Endothelial cell of umbilical vein (primary cell): Measurements from ENCODE around the gene CTSV. TPM values are rescaled to one million over a fixed set of nuclear protein-coding genes. Genes with fewer than 3 reads are reported as not detected.

Experiments used
- BruUV-seq: library from RNA; stranded (reverse); fragments of 400-500 nt; replicated peaks from 2 replicates; lab custom pipeline; 2021; lab: Mats Ljungman, UMichigan
- CTCF ChIA-PET: fragments of 300-600, 350-600 bp; sonication (Branson Sonifier 250); formaldehyde crosslinking; loops from one replicate; lab custom pipeline; 2021; ENCODE audit warnings: antibody characterized with exemption, inconsistent platforms; lab: Charles Lee
- POLR2A ChIA-PET: fragments of 300-600, 350-600 bp; sonication (Branson Sonifier 250); formaldehyde crosslinking; loops from one replicate; lab custom pipeline; 2021; ENCODE audit warnings: antibody characterized with exemption, inconsistent platforms; lab: Charles Lee
- DNase-seq: peaks from one replicate; pipeline ENCODE4 v3.0.0-alpha.2; 2011; ENCODE audit warnings: low read depth, low spot score
- FAIRE-seq: peaks from 2 replicates; lab custom pipeline; 2011; peaks lifted over from hg19 to GRCh38; lab: Jason Lieb, UNC
- H2AFZ ChIP-seq: 2 replicates; pipeline ENCODE4 v1.6.0; 2012; ENCODE audit warnings: low read depth, low read length, control low read depth, inconsistent platforms
- H3K27ac ChIP-seq: 2 replicates; pipeline ENCODE4 v1.5.1; 2011; ENCODE audit warnings: low read depth, mild to moderate bottlenecking, control low read depth, low read length, moderate library complexity; ENCODE audit not compliant: insufficient read depth
- H3K27me3 ChIP-seq, 2 experiments: 2 replicates each; pipeline versions ENCODE4 v1.6.0 to v1.6.1; 2011; ENCODE audit warnings: low read length in 2 of 2, mixed read lengths in 1 of 2; ENCODE audit not compliant: control insufficient read depth in 2 of 2, insufficient read depth in 2 of 2
- H3K36me3 ChIP-seq, 2 experiments: 2 replicates in 1 of 2; 3 replicates in 1 of 2; pipeline ENCODE4 v1.5.1; 2011; ENCODE audit warnings: low read length in 2 of 2, mild to moderate bottlenecking in 1 of 2, moderate library complexity in 1 of 2; ENCODE audit not compliant: control insufficient read depth in 2 of 2, insufficient read depth in 2 of 2; ENCODE audit errors: extremely low read depth in 1 of 2
- H3K4me1 ChIP-seq: 3 replicates; pipeline ENCODE4 v1.5.1; 2011; ENCODE audit warnings: mild to moderate bottlenecking, low read length; ENCODE audit not compliant: control insufficient read depth, insufficient read depth; ENCODE audit errors: extremely low read depth
- H3K4me2 ChIP-seq: 2 replicates; pipeline ENCODE4 v1.6.1; 2011; ENCODE audit warnings: low read length, control low read depth, mixed read lengths; ENCODE audit not compliant: insufficient read depth
- H3K4me3 ChIP-seq, 3 experiments: fragments of 200-600 bp in 1 of 3; sonication (generic), shearing (Covaris generic) in 1 of 3; replicated peaks in 1 of 3; 2 replicates each; pipeline ENCODE4 v1.5.1; 2011 to 2016; ENCODE audit warnings: control low read depth in 3 of 3, low read length in 3 of 3, mild to moderate bottlenecking in 2 of 3, inconsistent platforms in 1 of 3, low read depth in 1 of 3, moderate library complexity in 1 of 3; ENCODE audit not compliant: insufficient read depth in 1 of 3
- H3K79me2 ChIP-seq: 2 replicates; pipeline ENCODE4 v1.6.0; 2012; ENCODE audit warnings: low read length, inconsistent platforms; ENCODE audit not compliant: control insufficient read depth, insufficient read depth
- H3K9ac ChIP-seq: replicated peaks from 2 replicates; pipeline ENCODE3; 2011; ENCODE audit warnings: low read length, control low read depth; ENCODE audit not compliant: insufficient read depth; ENCODE audit errors: extremely low read depth
- H3K9me1 ChIP-seq: replicated peaks from 3 replicates; pipeline ENCODE4 v1.6.0; 2011; ENCODE audit warnings: mild to moderate bottlenecking, low read length; ENCODE audit not compliant: control insufficient read depth, insufficient read depth; ENCODE audit errors: extremely low read depth
- H3K9me3 ChIP-seq: replicated peaks from 2 replicates; pipeline ENCODE4 v1.5.1; 2012; ENCODE audit warnings: low read length, inconsistent platforms; ENCODE audit not compliant: control insufficient read depth, insufficient read depth
- H4K20me1 ChIP-seq: replicated peaks from 2 replicates; pipeline ENCODE3; 2011; ENCODE audit warnings: mild to moderate bottlenecking, low read length; ENCODE audit not compliant: control insufficient read depth, insufficient read depth; ENCODE audit errors: extremely low read depth
- EZH2 ChIP-seq: IDR thresholded peaks from 2 replicates; pipeline ENCODE4 v1.6.1; 2012; ENCODE audit warnings: borderline replicate concordance, low read depth, mild to moderate bottlenecking, moderate library complexity, low read length, inconsistent platforms; ENCODE audit not compliant: severe bottlenecking
- FOS ChIP-seq: IDR thresholded peaks from 2 replicates; pipeline ENCODE4 v1.6.1; 2011; ENCODE audit warnings: mild to moderate bottlenecking, low read length, moderate library complexity, borderline replicate concordance; ENCODE audit not compliant: insufficient read depth
- GATA2 ChIP-seq: IDR thresholded peaks from 2 replicates; pipeline ENCODE4 v1.7.0; 2011; ENCODE audit warnings: low read depth, mild to moderate bottlenecking, moderate library complexity, mixed read lengths, low read length; ENCODE audit not compliant: insufficient read length, insufficient read depth
- JUN ChIP-seq: IDR thresholded peaks from 2 replicates; pipeline ENCODE4 v1.6.1; 2011; ENCODE audit warnings: borderline replicate concordance, low read depth; ENCODE audit not compliant: insufficient read length, insufficient read depth
- MAX ChIP-seq: IDR thresholded peaks from 2 replicates; pipeline ENCODE4 v1.6.1; 2011; ENCODE audit not compliant: insufficient read depth, insufficient read length
- MYC ChIP-seq: IDR thresholded peaks from one replicate; pipeline ENCODE4 v1.6.1; 2011; ENCODE audit warnings: mild to moderate bottlenecking, low read depth, low read length
- POLR2A ChIP-seq: IDR thresholded peaks from 2 replicates; pipeline ENCODE4 v1.6.1; 2012; ENCODE audit warnings: low read depth, mild to moderate bottlenecking, control low read depth, low read length
- POLR2AphosphoS5 ChIP-seq: IDR thresholded peaks from 2 replicates; pipeline ENCODE4 v1.6.1; 2012; ENCODE audit warnings: low read depth, mild to moderate bottlenecking, control low read depth, low read length, moderate library complexity; ENCODE audit not compliant: insufficient read depth
- dilution Hi-C: fragments of 300-500 bp; cut with MboI; formaldehyde crosslinking; loops from one replicate; pipeline ENCODE4 v1.15.0; 2019; ENCODE audit warnings: low sequenced_read_pairs; ENCODE audit not compliant: extremely low pct_ligation_motif_present
- intact Hi-C: fragments of 100-400 bp; cut with micrococcal nuclease; formaldehyde crosslinking; loops from one replicate; pipeline ENCODE4 v1.10.0; 2022
- polyA plus RNA-seq, 4 experiments: library from polyadenylated mRNA; depleted of rRNA in 3 of 4; stranded (reverse) in 3 of 4; unstranded in 1 of 4; fragments of >200 nt; gene quantifications; 2 replicates each; pipeline versions ENCODE4 v1.2.1 to v1.2.3, GENCODE V29; 2011 to 2012; ENCODE audit warnings: missing spikeins in 1 of 4
- total RNA-seq: library from RNA; stranded (reverse); gene quantifications from 2 replicates; pipeline ENCODE4 v1.2.3, GENCODE V29; 2021
- TF ChIP-seq, protein P1 (sequence below), 2 donors: IDR thresholded peaks; 1 replicate in 1 of 2; 2 replicates in 1 of 2; pipeline ENCODE4 v1.5.1; 2011; ENCODE audit warnings: low read length in 2 of 2, mild to moderate bottlenecking in 2 of 2, moderate library complexity in 2 of 2, control low read depth in 1 of 2, inconsistent platforms in 1 of 2, low read depth in 1 of 2; ENCODE audit not compliant: insufficient read depth in 1 of 2; ENCODE audit errors: extremely low read depth in 1 of 2

CTSV gene
- total and polyA plus RNA-seq, 2 donors (not counting 3 experiments of a cell fraction or from before 2014, with no cell fraction given): 0.80 to 1.3 TPM

DNA sequence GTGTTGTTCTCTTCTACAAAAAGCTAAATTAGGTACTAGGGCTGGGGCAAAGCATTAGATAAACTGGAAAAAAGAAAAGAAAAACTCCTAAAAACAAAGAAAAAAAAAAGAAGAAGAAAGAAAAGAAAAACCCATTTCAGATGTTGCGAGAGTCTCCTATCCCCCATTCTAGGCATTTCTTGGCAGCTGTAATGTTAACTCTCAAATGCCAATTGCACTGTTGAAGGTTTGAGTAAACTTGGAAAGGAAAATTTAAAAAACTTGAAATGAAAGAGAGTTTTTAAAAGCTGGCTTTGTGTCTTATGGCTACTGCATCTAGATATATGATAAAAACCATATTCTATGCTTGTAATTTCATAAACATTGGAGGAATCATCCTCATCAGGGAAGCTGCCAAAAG, 34.6 kb upstream of the CTSV start:
- Histone ChIP-seq H3K79me2 (no peaks in the 10 kb centered on the region), H3K9ac (no peak overlapping the region), H3K36me3 (no peaks in the 10 kb centered on the region), H3K4me3 (no peak overlapping the region), H3K27ac (no peak overlapping the region), H2AFZ (no peak overlapping the region), H3K9me3 (no peaks in the 10 kb centered on the region), H4K20me1 (no peaks in the 10 kb centered on the region), H3K27me3 (peaks cover 0 to 2% of the 10 kb centered on the region in 2 experiments), H3K9me1 (no peaks in the 10 kb centered on the region), H3K4me2 (no peak overlapping the region), H3K4me1 (peaks cover 2% of the 10 kb centered on the region)
- DNase-seq (no peak), FAIRE-seq (no peak)
- intact Hi-C loops (no loop called here), dilution Hi-C loops (no loop called here)
- no TSS peak for BruUV-seq
- TF ChIP-seq POLR2A: no peak
- TF ChIP-seq JUN: no peak
- no peak for TF ChIP-seq GATA2
- no peak for TF ChIP-seq MAX
- ChIA-PET POLR2A (no interaction called here), CTCF (no interaction called here)

GRCh38 chr9:97072285-97072776, 33.4 kb upstream of the CTSV start:
- H3K36me3 ChIP-seq: no peaks in the 10 kb centered on the region
- H3K79me2 ChIP-seq: no peaks in the 10 kb centered on the region
- H3K4me1 ChIP-seq: peaks cover 2% of the 10 kb centered on the region
- intact Hi-C loops: no loop called here
- no TSS peak for BruUV-seq
- DNase-seq (no peak), FAIRE-seq (no peak)
- peaks cover 0 to under 1% of the 10 kb centered on the region in 2 experiments for H3K27me3 ChIP-seq
- TF ChIP-seq, protein P1, sequence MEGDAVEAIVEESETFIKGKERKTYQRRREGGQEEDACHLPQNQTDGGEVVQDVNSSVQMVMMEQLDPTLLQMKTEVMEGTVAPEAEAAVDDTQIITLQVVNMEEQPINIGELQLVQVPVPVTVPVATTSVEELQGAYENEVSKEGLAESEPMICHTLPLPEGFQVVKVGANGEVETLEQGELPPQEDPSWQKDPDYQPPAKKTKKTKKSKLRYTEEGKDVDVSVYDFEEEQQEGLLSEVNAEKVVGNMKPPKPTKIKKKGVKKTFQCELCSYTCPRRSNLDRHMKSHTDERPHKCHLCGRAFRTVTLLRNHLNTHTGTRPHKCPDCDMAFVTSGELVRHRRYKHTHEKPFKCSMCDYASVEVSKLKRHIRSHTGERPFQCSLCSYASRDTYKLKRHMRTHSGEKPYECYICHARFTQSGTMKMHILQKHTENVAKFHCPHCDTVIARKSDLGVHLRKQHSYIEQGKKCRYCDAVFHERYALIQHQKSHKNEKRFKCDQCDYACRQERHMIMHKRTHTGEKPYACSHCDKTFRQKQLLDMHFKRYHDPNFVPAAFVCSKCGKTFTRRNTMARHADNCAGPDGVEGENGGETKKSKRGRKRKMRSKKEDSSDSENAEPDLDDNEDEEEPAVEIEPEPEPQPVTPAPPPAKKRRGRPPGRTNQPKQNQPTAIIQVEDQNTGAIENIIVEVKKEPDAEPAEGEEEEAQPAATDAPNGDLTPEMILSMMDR (IDR thresholded peaks at IDR 0.05; ENCODE audit: extremely low read depth in 1 of 2, insufficient read depth in 1 of 2, low read depth in 1 of 2, low read length in 2 of 2): no peak
- no peak for TF ChIP-seq POLR2AphosphoS5
- TF ChIP-seq EZH2: no peak
- no peak for TF ChIP-seq POLR2A
- TF ChIP-seq MYC: no peak
- no peak for TF ChIP-seq JUN
- no peak for TF ChIP-seq GATA2
- TF ChIP-seq FOS: no peak
- no peak for TF ChIP-seq MAX
- H3K9me3 ChIP-seq: no peaks in the 10 kb centered on the region
- H3K9me1 ChIP-seq: no peaks in the 10 kb centered on the region
- CTCF ChIA-PET: no interaction called here
- POLR2A ChIA-PET: no interaction called here
- H3K4me2 ChIP-seq: no peak overlapping the region
- H3K9ac ChIP-seq: no peak overlapping the region
- dilution Hi-C loops: no loop called here
- H4K20me1 ChIP-seq: no peaks in the 10 kb centered on the region
- H3K27ac ChIP-seq: no peak overlapping the region
- H2AFZ ChIP-seq: no peak overlapping the region
- H3K4me3 ChIP-seq: no peak overlapping the region
